Activated T-cell treated with anti-CD3 and anti-CD28 coated beads for 24 hours (primary cell): ENCODE data around the gene SPR.
"Not testable (repeated sequence)": the region's sequence is repeated elsewhere in the genome, so short reads cannot be mapped to it uniquely, and the experiment has no call there.

ENCODE experiments used
- DNase-seq: peaks from one replicate; pipeline ENCODE4 v3.0.0-alpha.2; 2020; ENCODE audit warnings: low read depth

The SPR gene

DNA sequence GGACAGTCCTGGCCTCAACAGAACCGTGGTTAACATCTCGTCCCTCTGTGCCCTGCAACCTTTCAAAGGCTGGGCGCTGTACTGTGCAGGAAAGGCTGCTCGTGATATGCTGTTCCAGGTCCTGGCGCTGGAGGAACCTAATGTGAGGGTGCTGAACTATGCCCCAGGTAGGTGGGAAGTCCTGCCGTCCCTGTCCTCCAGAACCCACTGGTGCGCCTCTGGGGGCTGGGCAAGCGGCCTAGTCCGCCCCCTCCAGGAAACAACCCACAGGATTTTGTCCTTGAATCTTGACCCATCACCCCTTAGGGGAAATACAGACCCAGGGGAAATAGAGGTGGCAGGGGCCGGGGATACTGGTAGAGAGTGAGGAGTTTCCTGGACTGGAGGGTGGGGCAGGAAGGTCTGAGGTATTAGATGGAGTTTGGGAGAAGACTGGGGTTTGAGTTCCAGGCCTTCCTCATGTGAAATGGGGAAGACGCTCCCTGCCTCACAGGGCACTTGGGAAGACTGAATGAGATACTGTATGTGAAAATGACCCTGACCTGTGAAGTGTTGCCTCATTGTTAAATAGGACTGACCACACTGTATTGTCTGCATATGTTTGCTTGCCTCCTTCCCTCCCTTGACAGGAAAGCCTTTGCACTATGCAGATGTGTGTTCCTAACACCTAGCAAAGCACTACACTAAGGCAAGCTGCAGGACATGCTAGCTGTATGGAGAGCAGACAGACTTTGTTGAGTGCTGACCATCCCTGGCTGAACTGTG is 1.4 kb downstream of the SPR start:
- DNase-seq = no peak

DNA sequence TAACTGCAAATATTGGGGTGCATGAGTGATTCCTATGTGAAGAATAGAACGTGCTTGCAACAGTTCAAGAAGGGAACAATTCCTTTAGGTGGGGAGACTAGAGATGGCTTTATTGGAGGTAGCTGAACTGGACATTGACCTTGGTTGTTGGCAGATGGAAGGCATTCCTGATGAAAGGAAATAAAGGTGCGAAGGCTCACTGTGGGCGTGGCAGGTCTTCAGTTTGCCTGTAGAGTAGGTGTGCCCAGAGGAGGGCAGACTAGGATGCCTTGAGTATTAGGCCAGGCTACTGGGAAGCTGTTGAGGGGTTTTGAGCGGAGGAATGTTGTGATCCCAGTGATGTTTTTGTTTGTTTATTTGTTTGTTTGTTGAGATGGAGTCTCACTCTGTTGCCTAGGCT is 2.8 kb downstream of the SPR start:
- DNase-seq = no peak

DNA sequence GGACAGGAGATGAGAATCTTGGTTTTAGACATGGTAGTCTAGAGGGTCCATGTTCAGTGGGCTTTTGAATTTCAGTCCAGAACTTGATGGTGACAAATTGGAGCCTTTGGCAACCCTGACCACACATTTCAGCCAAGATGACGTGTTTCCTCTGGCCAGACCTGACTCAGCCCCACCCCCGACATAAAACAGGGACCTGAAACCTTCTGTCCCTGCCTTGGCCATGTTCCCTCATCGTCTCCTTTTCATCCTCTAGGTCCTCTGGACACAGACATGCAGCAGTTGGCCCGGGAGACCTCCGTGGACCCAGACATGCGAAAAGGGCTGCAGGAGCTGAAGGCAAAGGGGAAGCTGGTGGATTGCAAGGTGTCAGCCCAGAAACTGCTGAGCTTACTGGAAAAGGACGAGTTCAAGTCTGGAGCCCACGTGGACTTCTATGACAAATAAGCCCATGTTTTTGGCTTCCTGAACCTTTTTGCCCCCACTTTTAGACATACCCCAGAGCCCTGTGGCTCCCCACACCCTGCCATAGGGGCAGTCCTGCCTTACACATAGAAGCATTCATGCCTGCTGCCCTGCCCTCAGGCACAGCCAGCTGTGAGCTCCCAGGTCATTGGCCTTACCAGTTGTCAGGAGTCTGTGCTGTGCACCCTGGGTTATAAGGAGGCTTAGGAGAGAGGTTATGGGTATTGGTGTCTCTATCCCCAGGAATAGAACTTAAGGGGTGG is 4.0 kb downstream of the SPR start:
- no peak for DNase-seq

DNA sequence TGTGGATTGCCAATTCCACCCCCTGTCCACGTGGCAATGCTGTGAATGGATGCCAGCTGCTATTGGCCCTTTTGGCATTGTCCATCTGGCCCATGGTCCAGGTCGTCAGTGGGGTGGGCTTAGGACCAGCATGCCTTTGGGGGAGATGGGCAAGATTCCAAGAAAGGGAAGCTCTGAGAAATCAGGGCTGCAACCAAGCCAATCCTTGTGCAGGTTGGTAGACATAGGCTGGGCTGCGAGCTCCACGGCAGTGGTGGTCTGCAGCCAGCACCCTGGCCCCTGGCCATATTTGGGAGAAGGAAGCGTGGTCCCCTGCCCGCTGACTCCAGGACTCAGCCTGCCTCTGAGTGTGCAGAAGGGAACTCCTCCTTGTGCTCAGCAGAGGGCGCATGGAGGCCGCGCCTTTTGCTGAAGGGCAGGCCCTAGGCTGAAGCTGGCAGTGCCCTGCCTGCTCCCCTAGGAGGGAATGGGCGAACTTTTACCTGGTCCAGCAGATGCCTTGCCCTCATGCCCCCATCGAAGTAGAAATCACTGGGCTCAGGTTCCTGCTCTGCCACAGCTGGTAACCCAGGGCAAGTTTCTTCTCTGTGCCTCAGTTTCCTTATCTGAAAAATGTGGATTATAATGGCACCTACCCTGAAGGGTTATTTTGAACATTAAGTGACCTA is 5.4 kb downstream of the SPR start:
- peak; percentile 49 for DNase-seq

DNA sequence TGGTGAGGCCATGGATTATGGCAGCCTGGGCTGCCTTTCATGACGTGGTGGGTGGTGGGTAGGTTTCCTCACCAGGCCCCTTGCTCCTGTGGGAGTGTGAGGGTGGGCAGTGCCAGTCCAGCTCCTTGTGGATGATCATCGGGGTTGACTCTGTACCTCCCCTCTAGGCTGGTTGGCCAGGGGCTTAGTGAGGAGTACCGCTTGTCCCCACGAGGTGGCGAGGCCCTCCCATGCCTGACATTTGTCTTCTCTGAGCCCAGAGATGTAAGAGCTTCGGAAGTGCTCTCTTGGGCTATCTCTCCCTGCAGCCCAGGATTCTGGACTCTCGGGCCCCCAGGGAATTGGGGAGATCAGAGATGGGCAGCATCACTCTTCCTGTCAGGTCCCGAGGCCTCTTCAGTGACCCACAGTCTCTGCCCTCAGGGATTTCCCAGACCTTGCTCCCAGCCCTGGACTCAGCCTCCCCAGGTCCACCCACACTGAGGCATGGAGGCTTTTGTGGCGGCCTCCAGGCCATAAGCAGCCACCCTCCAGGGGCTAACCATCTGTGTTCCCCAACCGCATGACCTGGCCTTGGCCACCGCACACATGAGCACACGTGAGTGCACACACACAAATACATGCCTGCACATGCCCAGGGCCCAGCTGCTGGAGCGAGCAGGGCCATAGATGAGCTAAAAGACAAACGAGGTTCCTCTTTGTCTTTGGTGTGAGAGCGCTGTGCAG is 6.5 kb downstream of the SPR start:
- DNase-seq = no peak

DNA sequence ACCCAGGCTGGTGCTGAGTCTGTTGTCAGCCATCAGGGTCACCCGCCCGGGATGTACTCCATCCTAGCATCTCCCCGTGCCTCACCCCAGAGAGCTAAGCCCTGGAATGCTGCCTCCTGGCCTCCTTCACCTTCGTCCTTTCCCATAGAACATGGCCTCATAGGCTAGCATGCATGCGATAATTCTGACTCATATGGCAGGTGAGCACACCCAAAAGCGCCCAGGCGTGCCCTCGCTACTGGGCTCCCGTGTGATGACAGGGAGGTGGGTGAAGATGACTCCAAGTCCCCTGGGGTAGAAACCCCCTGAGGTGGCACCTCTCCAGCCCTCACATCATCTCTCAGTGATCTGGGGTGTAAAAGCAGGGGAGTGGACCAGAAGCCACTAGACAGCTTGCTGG is 7.3 kb downstream of the SPR start:
- no peak for DNase-seq

DNA sequence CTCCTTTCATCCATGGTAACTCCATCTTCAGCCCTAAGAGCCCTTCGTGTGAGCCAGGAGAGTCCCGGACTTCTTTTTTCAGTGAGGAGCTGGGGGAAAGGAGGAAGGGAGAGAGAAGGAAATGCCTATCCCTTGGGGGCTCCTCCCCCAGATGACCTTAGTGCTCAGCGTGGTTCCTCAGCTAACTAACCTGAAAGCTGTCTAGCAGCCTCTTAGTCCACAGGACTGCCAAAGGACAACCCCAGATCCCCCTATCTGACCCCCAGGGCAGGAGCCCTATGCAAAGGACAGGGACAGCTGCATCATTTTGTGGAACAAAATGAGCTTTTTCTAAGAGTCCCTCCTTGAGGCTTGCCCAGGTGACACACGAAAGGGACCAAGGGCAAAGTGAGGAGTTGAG is 7.9 kb downstream of the SPR start:
- DNase-seq = no peak

DNA sequence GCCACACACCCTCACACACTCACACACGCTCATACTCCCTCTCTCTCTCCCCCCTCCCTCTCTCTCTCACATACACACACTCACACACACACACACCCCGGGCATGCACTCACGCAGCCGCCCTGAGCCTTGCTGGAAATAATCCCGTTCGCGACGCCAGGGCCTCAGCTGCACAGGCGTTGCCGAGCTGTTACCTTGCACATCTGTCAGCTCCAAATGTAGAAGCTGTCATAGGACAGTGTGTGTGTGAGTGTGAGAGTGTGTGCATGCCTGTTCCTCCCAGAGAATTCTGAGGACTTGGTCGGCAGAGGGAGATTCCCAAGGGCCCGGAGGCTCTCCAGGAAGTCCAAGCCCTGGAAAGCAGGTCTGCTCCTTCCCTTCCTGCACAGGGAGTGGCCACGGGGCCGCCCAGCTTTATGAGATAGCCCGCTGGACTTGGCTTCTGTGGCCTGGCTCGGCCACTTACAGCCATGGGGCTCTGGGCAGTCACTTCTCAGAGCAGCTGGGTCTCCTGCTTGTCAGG is 8.6 kb downstream of the SPR start:
- no peak for DNase-seq

DNA sequence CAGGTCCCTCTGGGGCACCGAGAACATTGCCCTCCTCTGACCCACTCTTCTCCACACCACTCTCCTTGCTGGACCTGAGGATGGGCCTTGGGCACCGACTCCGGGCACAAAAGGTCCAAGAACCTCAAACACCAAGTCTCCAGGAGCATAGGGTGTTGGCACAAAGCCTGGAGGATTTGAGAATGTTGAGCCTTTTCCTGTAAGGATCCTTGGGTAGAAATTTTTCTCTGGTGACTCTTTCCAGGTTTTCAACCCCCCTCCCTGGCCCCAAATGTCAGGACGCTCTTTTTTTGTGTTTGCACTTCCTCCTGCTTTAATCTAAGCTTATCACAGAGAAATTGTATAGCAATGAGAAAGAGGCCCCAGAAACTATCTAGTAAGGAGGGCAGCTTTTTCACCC is 9.2 kb downstream of the SPR start:
- no peak for DNase-seq

DNA sequence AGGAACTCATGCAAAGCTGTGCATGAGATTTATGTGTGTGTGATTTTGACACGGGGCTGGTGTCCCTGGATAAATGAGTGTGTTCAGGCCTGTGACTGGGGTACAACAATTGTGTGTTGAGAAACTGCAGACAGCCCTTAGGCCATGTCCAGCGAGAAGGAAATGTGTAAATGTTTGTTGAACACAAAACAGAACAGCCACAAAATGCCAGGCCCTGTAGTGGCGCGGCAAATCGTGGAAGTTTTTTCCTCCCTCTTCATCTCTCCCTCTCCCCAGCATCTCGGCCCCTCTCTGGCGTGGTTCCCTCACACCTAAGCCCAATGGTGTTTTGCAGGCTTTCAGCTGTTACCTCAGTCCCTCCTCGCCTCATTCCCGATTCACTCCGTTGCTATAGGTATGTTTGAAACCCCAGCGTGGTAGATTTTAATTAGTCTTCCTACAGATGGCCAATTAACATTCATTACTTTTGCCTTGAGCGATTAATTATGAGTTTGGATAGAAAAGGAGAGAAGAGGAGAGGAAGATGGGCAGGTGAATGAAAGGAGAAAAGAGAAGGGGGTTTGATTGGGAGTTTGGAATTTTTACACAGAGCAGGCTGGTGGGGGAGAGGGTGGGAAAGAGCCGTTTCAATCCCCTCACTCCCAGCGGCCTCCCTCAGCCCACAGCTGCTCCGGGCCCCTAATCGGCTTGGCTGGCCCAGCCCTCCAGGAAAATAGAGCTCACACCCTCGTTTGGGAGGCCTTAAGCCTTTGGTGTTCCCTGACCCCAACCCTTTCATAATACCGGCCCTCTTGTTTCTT is 10.8 kb downstream of the SPR start:
- DNase-seq = no peak

DNA sequence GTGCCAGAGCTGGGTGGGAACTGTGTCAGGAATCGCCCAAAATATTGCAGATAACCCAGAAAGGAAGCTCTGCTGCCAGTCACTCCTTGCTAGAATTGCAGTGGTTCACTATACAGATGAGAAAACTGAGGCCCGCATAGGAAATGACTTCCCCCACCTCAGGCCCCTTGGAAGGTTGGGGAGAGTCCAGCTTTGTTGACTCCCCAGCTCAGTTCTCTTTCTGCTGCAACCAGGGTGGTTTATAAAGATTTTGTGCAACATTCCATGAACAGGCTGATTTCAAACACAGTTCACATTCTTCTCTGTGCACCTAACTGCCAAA is 11.3 kb downstream of the SPR start:
- no peak for DNase-seq

DNA sequence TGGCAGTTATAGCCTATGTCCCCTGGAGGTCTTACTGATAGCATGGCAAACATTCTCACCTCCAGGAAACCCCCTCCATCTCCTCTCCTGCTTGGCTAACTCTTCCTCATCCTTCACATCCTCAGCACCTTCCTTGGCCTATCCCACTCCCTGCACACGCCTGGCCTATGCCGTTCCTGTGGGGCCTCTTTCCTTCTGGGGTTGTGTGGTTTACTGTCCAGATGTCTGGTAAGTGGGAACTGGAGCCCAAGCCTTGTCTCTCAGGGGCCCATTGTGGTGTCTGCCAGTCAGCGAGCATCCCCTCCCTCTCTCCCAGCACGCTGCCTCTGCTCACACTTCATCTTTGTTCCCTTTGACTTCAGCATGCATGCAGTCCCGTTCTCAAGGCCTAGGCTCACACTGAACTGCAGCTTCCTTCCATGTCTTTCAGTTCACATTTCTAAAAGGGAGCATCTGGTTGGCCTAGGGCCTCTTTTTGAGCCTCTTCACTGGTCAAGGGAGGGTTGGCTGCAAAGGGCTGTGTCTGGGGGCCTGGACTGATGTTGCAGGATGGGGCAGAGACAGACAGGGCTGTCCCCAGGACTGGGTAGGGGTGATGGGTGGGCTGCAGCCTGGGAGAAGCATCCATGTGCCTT is 13.1 kb downstream of the SPR start:
- no peak for DNase-seq

DNA sequence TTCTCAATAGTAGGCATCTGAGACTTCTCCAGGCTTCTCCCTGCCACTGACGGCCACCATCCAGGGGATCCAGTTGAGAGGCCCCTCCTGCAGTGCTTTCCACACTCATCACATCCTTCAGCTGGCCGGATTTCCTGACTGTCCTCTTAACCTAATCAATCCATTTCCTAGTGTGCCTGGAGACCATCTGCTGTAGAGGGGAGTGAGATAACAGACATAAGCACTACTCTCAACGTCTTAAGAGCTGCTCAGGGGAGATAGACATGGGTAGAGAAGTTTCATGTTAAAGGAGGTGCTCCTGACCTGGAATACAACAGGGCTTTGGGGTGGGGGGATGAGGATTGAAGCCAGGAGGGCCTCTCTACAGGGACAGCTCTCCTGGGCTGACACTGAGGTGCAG is 14.2 kb downstream of the SPR start:
- DNase-seq = no peak

DNA sequence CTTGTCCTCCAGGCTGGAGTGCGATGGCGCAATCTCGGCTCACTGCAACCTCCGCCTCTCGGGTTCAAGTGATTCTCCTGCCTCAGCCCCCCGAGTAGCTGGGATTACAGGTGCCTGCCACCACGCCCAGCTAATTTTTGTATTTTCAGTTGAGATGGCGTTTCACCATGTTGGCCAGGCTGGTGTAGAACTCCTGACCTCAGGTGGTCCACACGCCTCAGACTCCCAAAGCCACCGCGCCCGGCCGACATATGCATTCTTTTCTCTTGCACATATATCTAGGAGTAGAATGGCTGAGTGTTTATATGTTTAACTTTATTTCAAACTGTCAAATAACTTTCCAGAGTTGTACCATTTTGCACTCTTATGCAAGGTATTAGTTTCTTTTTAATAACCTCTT is 20.2 kb downstream of the SPR start:
- DNase-seq = not testable (repeated sequence)

DNA sequence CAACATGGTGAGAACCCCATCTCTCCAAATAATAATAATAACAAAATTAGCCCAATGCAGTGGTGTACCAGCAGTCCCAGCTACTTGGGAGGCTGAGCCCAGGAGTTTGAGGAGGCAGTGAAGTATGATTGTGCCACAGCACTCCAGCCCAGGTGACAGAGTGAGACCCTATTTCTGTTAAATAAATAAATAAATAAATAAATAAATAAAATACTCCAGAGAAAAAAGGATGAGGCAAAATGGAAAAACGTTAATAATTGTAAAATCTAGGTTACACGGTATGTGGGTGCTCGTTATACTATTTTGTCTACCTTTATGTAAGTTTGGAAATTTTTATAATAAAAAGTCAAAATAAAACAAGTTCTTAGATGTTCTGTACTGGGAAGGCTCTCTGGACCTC is 21.5 kb downstream of the SPR start:
- DNase-seq = no peak

DNA sequence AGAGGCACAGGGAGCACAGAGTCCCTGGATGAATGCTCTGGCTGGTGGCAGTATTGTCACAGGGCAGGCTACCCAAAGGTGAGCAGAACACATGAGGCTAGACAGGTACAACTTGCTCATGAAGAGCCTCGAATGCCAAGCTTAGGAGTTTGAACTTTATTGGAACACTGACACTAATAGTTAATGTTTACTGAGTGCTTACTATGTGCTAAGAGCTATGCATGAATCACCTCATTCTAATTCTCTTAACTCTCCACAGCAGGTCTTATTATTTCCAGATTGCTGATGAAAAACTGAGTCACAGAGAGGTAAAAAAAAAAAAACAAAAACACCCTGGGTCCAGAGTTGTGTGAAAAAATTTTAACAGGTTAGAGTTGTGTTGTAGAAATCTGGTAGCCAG is 24.0 kb downstream of the SPR start:
- no peak for DNase-seq

DNA sequence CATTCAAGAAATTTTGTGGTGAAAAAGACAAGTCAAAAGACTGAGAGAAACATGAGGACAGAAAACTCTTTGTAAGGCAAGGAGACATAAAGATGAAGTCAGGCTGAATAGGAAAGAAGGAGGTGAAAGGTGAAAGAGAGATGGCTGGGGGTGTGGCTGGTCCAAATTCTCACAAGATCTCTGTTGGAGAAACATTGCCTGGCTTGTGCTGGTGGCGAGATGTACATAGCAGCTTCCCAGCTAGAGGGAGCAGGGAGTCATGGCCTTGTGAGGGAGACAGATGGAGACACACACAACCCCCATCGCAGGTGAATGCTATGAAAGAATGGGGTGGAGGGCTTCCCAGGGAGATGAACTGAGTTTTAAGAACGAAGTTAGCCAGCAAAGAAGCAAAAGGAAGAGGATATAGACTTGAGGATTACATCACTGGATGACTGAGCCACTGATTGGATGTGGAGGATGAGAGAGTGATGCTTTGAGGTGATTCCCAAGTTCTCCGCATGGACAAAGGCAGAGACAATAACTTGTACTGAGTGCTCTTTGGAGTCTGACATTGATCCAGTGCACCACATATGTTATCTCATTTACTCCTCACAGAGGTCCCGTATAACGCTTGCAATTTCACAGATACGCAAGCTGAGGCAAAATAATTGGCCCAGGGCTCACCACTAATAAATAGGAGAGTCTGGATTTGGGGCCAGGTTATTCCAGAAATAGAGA is 26.4 kb downstream of the SPR start:
- DNase-seq = no peak

DNA sequence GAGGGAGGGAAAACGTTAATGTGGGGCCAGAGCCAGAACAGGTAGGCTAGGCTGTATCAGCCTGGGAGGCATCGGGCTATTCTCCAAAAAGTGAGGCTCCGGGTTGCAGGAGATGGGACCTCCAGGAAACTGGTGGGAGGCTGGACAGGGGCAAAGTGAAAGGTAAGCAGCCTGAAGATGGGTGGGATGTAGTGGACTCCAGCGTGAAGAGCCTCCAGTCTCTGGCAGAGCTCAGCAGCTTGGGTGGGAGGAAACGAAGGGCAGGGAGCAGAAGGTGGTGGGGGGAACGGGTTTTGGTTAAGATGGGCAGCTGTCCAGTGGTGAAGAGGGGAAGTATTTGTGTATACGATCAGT is 27.0 kb downstream of the SPR start:
- DNase-seq = no peak

DNA sequence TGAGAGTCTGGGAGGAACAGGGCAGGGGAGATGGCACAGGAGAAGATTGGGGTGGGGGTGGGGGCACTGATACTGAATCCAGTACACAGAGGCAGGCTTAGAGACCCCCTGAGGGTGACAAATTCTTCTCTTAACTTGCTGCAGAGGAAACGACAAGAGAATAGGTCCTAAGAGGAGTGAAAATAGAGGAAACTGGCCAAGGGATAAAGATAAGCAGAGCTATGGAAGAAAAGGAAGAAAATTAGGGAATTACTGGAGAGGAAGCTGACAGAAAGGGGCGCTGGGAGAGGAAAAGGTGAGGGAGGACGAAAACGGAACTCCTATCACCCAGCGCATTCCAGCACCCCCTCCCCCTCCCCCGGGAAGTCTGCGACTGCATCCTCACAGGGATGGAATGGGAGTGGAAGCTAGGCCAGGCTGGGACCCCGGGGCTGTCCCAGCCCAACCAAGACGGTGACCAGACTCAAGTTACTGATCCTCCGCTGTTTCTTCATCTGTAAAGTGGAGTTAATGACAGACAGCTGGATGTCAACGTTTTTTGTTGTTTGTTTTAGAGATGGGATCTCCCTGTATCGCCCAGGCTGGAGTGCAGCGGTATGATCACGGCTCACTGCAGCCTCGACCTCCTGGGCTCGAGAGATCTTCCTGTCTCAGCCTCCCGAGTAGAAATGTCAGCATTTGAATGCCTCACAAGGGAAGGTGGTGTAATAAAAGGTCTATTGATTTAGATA is 27.5 kb downstream of the SPR start:
- DNase-seq = no peak

DNA sequence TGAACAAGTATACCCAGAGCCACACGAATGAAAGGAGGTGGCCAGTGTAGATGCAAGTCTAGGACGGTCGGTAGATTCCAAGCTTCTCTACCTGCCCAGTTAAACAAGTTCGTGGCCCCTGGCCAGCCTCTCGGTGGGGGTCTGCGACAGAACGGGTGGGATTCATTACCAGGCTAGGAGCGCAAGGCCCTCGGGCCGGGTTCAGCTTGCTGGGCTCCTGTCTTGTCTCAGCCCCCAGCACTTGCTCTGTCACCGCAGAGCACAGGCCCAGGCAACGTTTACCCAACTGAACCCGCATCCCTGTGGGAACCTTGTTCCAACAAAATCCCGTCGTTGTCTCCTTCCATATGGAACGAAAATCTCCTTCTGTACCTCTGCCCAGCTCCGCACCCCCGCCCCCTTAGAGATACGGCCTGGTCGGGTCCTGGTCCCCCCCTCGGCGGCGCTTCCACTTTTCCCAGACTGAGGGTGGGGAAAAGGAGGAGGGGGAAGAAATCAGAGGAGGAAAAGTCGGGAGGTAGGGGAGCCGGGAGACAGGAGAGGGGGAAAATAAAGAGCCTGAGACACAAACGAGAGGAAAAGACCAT is 28.2 kb downstream of the SPR start:
- DNase-seq = no peak
